Measurements from ENCODE around the gene FGFR2. TPM values are rescaled to one million over a fixed set of nuclear protein-coding genes. Genes with fewer than 3 reads are reported as not detected.

The FGFR2 gene
- polyA plus RNA-seq, 1 donor from 2014 or later, result 14.8 TPM

DNA sequence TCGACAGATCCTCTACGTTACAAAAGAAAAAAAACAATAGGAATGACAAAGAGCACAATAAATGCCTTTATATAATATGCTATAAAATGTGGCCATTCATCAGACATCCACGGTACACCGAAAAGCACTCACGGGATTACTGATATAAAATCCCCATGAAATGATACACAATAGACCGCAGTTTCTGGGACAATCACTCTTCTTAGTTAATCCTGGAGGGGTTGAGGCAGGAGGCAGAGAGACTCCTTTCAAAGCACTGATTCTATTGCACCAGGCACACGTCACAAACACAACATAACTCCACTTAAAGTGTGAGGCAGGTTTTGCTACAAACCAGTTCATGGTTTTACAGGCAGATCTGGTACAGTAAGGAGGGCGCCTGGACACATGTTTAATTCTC, 113.8 kb downstream of the FGFR2 start:
- H3K9me3 ChIP-seq (ENCODE audit: low read length), result no peaks in the 10 kb centered on the region
- H3K9ac ChIP-seq (ENCODE audit: low read length), result no peak overlapping the region
- H3F3A ChIP-seq (ENCODE audit: insufficient read depth, low read length, poor library complexity, severe bottlenecking), result no peaks in the 10 kb centered on the region
- H3K27me3 ChIP-seq (ENCODE audit: insufficient read depth, low read depth, low read length), result no peaks in the 10 kb centered on the region
- no peaks in the 10 kb centered on the region for H3K79me2 ChIP-seq (replicated peaks; ENCODE audit: insufficient read depth, low read length)
- peaks cover 6% of the 10 kb centered on the region for H3K36me3 ChIP-seq (ENCODE audit: insufficient read depth, low read length)
- no peak overlapping the region for H3K4me3 ChIP-seq (ENCODE audit: low read length)
- no peak overlapping the region for H3K27ac ChIP-seq (ENCODE audit: low read length)
- H3K4me2 ChIP-seq (ENCODE audit: low read length), result no peak overlapping the region
- no peak for TF ChIP-seq MXI1 (conservative IDR thresholded peaks at IDR 0.05; ENCODE audit: poor library complexity, severe bottlenecking)
- TF ChIP-seq EP300 (conservative IDR thresholded peaks at IDR 0.05; ENCODE audit: poor library complexity, severe bottlenecking), result no peak
- TF ChIP-seq, protein P1, sequence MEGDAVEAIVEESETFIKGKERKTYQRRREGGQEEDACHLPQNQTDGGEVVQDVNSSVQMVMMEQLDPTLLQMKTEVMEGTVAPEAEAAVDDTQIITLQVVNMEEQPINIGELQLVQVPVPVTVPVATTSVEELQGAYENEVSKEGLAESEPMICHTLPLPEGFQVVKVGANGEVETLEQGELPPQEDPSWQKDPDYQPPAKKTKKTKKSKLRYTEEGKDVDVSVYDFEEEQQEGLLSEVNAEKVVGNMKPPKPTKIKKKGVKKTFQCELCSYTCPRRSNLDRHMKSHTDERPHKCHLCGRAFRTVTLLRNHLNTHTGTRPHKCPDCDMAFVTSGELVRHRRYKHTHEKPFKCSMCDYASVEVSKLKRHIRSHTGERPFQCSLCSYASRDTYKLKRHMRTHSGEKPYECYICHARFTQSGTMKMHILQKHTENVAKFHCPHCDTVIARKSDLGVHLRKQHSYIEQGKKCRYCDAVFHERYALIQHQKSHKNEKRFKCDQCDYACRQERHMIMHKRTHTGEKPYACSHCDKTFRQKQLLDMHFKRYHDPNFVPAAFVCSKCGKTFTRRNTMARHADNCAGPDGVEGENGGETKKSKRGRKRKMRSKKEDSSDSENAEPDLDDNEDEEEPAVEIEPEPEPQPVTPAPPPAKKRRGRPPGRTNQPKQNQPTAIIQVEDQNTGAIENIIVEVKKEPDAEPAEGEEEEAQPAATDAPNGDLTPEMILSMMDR (IDR thresholded peaks at IDR 0.05; ENCODE audit: poor library complexity, severe bottlenecking), result no peak
- TF ChIP-seq POLR2AphosphoS5 (IDR thresholded peaks at IDR 0.05), result no peak
- TF ChIP-seq EZH2 (IDR thresholded peaks at IDR 0.05; ENCODE audit: borderline replicate concordance, insufficient read depth, low read length, poor library complexity, severe bottlenecking), result no peak
- TF ChIP-seq, protein P2, sequence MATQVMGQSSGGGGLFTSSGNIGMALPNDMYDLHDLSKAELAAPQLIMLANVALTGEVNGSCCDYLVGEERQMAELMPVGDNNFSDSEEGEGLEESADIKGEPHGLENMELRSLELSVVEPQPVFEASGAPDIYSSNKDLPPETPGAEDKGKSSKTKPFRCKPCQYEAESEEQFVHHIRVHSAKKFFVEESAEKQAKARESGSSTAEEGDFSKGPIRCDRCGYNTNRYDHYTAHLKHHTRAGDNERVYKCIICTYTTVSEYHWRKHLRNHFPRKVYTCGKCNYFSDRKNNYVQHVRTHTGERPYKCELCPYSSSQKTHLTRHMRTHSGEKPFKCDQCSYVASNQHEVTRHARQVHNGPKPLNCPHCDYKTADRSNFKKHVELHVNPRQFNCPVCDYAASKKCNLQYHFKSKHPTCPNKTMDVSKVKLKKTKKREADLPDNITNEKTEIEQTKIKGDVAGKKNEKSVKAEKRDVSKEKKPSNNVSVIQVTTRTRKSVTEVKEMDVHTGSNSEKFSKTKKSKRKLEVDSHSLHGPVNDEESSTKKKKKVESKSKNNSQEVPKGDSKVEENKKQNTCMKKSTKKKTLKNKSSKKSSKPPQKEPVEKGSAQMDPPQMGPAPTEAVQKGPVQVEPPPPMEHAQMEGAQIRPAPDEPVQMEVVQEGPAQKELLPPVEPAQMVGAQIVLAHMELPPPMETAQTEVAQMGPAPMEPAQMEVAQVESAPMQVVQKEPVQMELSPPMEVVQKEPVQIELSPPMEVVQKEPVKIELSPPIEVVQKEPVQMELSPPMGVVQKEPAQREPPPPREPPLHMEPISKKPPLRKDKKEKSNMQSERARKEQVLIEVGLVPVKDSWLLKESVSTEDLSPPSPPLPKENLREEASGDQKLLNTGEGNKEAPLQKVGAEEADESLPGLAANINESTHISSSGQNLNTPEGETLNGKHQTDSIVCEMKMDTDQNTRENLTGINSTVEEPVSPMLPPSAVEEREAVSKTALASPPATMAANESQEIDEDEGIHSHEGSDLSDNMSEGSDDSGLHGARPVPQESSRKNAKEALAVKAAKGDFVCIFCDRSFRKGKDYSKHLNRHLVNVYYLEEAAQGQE (IDR thresholded peaks at IDR 0.05; ENCODE audit: borderline replicate concordance), result no peak
- no peak for TF ChIP-seq TAF1 (IDR thresholded peaks at IDR 0.05; ENCODE audit: low read depth)
- no peak for TF ChIP-seq SMC3 (conservative IDR thresholded peaks at IDR 0.05; ENCODE audit: poor library complexity)
- TF ChIP-seq RAD21 (conservative IDR thresholded peaks at IDR 0.05), result no peak
- H4K20me1 ChIP-seq (ENCODE audit: insufficient read depth), result no peaks in the 10 kb centered on the region
- no peaks in the 10 kb centered on the region for H3K9me2 ChIP-seq (ENCODE audit: insufficient read depth, low read length)
- no peak overlapping the region for H2AFZ ChIP-seq (ENCODE audit: low read depth, low read length)

DNA sequence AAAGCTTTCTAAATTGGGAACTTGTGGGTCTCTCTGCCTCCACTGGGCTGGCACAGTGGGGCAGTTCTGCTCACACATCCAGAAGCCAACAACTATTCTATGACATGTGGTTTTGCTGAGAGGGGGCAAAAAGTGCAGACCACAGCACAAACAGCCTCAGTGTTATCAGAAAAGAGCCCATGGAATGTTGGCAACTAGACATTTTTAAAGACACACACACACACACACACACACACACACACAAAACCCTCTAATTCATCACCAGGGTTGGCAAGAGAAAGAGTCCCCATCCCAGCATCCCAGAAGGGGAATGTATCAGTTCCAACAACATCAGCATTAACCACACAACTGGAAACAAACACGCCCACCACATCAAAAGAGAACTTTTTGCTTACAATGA, 117.1 kb downstream of the FGFR2 start:
- H3K4me3 ChIP-seq (ENCODE audit: low read length), result no peak overlapping the region
- H3K9me3 ChIP-seq (ENCODE audit: low read length), result no peaks in the 10 kb centered on the region
- no peaks in the 10 kb centered on the region for H3K27me3 ChIP-seq (ENCODE audit: insufficient read depth, low read depth, low read length)
- no peaks in the 10 kb centered on the region for H3K36me3 ChIP-seq (ENCODE audit: insufficient read depth, low read length)
- no peak overlapping the region for H3K9ac ChIP-seq (ENCODE audit: low read length)
- H3K9me2 ChIP-seq (ENCODE audit: insufficient read depth, low read length), result no peaks in the 10 kb centered on the region
- H2AFZ ChIP-seq (ENCODE audit: low read depth, low read length), result no peak overlapping the region
- no peaks in the 10 kb centered on the region for H3F3A ChIP-seq (ENCODE audit: insufficient read depth, low read length, poor library complexity, severe bottlenecking)
- H3K27ac ChIP-seq (ENCODE audit: low read length), result no peak overlapping the region
- no peak for TF ChIP-seq MXI1 (conservative IDR thresholded peaks at IDR 0.05; ENCODE audit: poor library complexity, severe bottlenecking)
- no peak for TF ChIP-seq EZH2 (IDR thresholded peaks at IDR 0.05; ENCODE audit: borderline replicate concordance, insufficient read depth, low read length, poor library complexity, severe bottlenecking)
- TF ChIP-seq, protein P1 (IDR thresholded peaks at IDR 0.05; ENCODE audit: poor library complexity, severe bottlenecking), result no peak
- TF ChIP-seq, protein P2 (IDR thresholded peaks at IDR 0.05; ENCODE audit: borderline replicate concordance), result no peak
- no peak for TF ChIP-seq RAD21 (conservative IDR thresholded peaks at IDR 0.05)
- H3K4me2 ChIP-seq (ENCODE audit: low read length), result no peak overlapping the region
- no peaks in the 10 kb centered on the region for H3K79me2 ChIP-seq (replicated peaks; ENCODE audit: insufficient read depth, low read length)
- no peaks in the 10 kb centered on the region for H4K20me1 ChIP-seq (ENCODE audit: insufficient read depth)
